GM23338 (cell line): Measurements from ENCODE around the gene ZBTB40.

ENCODE experiments used
- CREB1 ChIP-seq: fragments of 250-450 bp; sonication (Bioruptor Pico); IDR thresholded peaks from 2 replicates; pipeline ENCODE4 v1.5.0; 2020; ENCODE audit warnings: low read depth, mild to moderate bottlenecking, moderate library complexity
- EZH2 ChIP-seq: fragments of 200-600 bp; sonication (generic); IDR thresholded peaks from one replicate; pipeline ENCODE4 v1.8.0; 2017; ENCODE audit warnings: antibody characterized with exemption, mild to moderate bottlenecking, low read depth; ENCODE audit not compliant: unreplicated experiment
- EZH2phosphoT487 ChIP-seq: fragments of 200-600 bp; sonication (generic); IDR thresholded peaks from one replicate; pipeline ENCODE4 v1.8.1; 2018; ENCODE audit warnings: antibody characterized with exemption; ENCODE audit not compliant: unreplicated experiment
- TF ChIP-seq, protein P1 (sequence below), 2 experiments: fragments of 200-600 bp in 1 of 2; sonication (generic) in 1 of 2; conservative IDR thresholded peaks; 2 replicates each; pipeline versions ENCODE4 v1.5.1 to v1.6.1; 2016 to 2017; ENCODE audit warnings: antibody characterized with exemption in 2 of 2, low read depth in 2 of 2, mild to moderate bottlenecking in 2 of 2, moderate library complexity in 1 of 2

DNA sequence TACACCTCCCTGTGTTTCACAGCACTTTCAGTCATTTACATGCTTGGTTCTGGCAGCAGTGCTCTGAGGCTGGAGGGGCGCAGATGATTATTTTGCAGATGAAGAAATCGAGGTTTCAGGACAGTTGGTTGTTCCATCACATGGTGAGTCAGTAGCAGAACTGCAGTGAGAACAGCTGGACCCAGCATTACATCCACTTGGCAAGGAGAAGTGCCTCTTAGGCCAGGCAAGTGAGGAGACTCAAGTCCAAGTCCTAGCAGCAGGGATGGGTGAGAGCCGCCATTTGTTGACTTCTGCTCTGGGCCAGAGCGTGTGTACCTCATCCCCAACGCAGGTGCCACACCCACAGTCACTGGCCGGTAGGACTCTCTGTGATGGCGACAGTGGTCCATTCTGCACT is 84.9 kb downstream of the ZBTB40 start:
- TF ChIP-seq, protein P1, sequence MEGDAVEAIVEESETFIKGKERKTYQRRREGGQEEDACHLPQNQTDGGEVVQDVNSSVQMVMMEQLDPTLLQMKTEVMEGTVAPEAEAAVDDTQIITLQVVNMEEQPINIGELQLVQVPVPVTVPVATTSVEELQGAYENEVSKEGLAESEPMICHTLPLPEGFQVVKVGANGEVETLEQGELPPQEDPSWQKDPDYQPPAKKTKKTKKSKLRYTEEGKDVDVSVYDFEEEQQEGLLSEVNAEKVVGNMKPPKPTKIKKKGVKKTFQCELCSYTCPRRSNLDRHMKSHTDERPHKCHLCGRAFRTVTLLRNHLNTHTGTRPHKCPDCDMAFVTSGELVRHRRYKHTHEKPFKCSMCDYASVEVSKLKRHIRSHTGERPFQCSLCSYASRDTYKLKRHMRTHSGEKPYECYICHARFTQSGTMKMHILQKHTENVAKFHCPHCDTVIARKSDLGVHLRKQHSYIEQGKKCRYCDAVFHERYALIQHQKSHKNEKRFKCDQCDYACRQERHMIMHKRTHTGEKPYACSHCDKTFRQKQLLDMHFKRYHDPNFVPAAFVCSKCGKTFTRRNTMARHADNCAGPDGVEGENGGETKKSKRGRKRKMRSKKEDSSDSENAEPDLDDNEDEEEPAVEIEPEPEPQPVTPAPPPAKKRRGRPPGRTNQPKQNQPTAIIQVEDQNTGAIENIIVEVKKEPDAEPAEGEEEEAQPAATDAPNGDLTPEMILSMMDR (conservative IDR thresholded peaks at IDR 0.05; ENCODE audit: low read depth in 2 of 2): no peak
- TF ChIP-seq EZH2 (no peak), CREB1 (CRISPR knock-in tag) (no peak), EZH2phosphoT487 (no peak)
